A673 (cell line): ENCODE results near the gene SLC26A8. TPM values are rescaled to one million over a fixed set of nuclear protein-coding genes. Genes with fewer than 3 reads are reported as not detected.

Experiments
- BruUV-seq: library from RNA; stranded (reverse); fragments of 400-500 nt; replicated peaks from 2 replicates; lab custom pipeline; 2021; lab: Mats Ljungman, UMichigan
- CTCF ChIA-PET: fragments of 300-600 bp; sonication (Branson Sonifier 250); formaldehyde crosslinking; loops from one replicate; lab custom pipeline; 2022; ENCODE audit warnings: antibody characterized with exemption; lab: Charles Lee
- POLR2A ChIA-PET: fragments of 300-600 bp; sonication (Branson Sonifier 250); formaldehyde crosslinking; loops from one replicate; lab custom pipeline; 2022; ENCODE audit warnings: antibody characterized with exemption; ENCODE audit not compliant: low non-redundant PET; lab: Charles Lee
- DNase-seq: peaks from one replicate; pipeline ENCODE4 v3.0.0-alpha.2; 2015; ENCODE audit warnings: low spot score
- H3K27ac ChIP-seq: fragments of 200-600 bp; sonication (generic); 2 replicates; pipeline ENCODE4 v1.5.1; 2016; ENCODE audit warnings: mixed run types, low read depth, mild to moderate bottlenecking, mixed read lengths, antibody characterized with exemption, low read length; ENCODE audit not compliant: poor library complexity, severe bottlenecking
- H3K27me3 ChIP-seq: fragments of 200-600 bp; sonication (generic); replicated peaks from 2 replicates; pipeline ENCODE4 v1.6.1; 2017; ENCODE audit warnings: mixed run types, low read depth, mild to moderate bottlenecking, mixed read lengths, antibody characterized with exemption, low read length; ENCODE audit not compliant: insufficient read depth, poor library complexity
- H3K36me3 ChIP-seq: fragments of 200-600 bp; sonication (generic); 2 replicates; pipeline ENCODE4 v1.6.1; 2016; ENCODE audit warnings: mixed run types, mild to moderate bottlenecking, mixed read lengths, antibody characterized with exemption, low read length; ENCODE audit not compliant: insufficient read depth, poor library complexity, severe bottlenecking
- H3K4me1 ChIP-seq: fragments of 200-600 bp; sonication (generic); 2 replicates; pipeline ENCODE4 v1.6.1; 2017; ENCODE audit warnings: mixed run types, mild to moderate bottlenecking, mixed read lengths, antibody characterized with exemption, low read length; ENCODE audit not compliant: insufficient read depth, poor library complexity, severe bottlenecking
- H3K4me3 ChIP-seq: fragments of 200-600 bp; sonication (generic); 2 replicates; pipeline ENCODE4 v1.5.1; 2016; ENCODE audit warnings: low read depth, mixed run types, mild to moderate bottlenecking, mixed read lengths, low read length; ENCODE audit not compliant: poor library complexity, severe bottlenecking
- H3K9me3 ChIP-seq: fragments of 200-600 bp; sonication (generic); 2 replicates; pipeline ENCODE4 v1.6.1; 2016; ENCODE audit warnings: mixed run types, low read depth, mild to moderate bottlenecking, mixed read lengths, antibody characterized with exemption, low read length; ENCODE audit not compliant: poor library complexity, severe bottlenecking
- CTCF ChIP-seq: fragments of 300-800, 200-600 bp; sonication (generic); conservative IDR thresholded peaks from 2 replicates; pipeline ENCODE4 v1.5.1; 2017; ENCODE audit warnings: low read depth, mild to moderate bottlenecking, antibody characterized with exemption, low read length, moderate library complexity, mixed read lengths
- EZH2 ChIP-seq: fragments of 200-600 bp; sonication (generic); IDR thresholded peaks from 2 replicates; pipeline ENCODE4 v1.6.1; 2017; ENCODE audit warnings: borderline replicate concordance, low read depth, mild to moderate bottlenecking, mixed read lengths, antibody characterized with exemption, low read length; ENCODE audit not compliant: poor library complexity, severe bottlenecking
- intact Hi-C: fragments of 100-400 bp; cut with micrococcal nuclease; formaldehyde crosslinking; loops from one replicate; pipeline ENCODE4 v1.10.0; 2022; ENCODE audit not compliant: unreplicated experiment
- total RNA-seq: library from RNA; stranded (reverse); gene quantifications from 2 replicates; pipeline ENCODE4 v1.2.3, GENCODE V29; 2021

SLC26A8 gene
- total RNA-seq, 1 experiment from 2014 or later = not detected

GRCh38 chr6:36042618-36043260, 18.3 kb upstream of the SLC26A8 start:
- Histone ChIP-seq H3K4me3 (no peak overlapping the region), H3K9me3 (no peaks in the 10 kb centered on the region), H3K36me3 (no peaks in the 10 kb centered on the region), H3K27ac (no peak overlapping the region), H3K27me3 (no peaks in the 10 kb centered on the region), H3K4me1 (peaks cover 17% of the 10 kb centered on the region)
- ChIA-PET CTCF (no interaction called here), POLR2A (no interaction called here)
- no TSS peak for BruUV-seq
- DNase-seq = no peak
- intact Hi-C loops = no loop called here
- TF ChIP-seq CTCF (no peak), EZH2 (no peak)

GRCh38 chr6:36040958-36041357, 16.5 kb upstream of the SLC26A8 start:
- POLR2A ChIA-PET = no interaction called here
- H3K36me3 ChIP-seq = no peaks in the 10 kb centered on the region
- intact Hi-C loops = no loop called here

GRCh38 chr6:36039112-36039511, 14.7 kb upstream of the SLC26A8 start:
- H3K4me1 ChIP-seq = peaks cover 30% of the 10 kb centered on the region
- no peak for TF ChIP-seq CTCF
- no peaks in the 10 kb centered on the region for H3K36me3 ChIP-seq
- no peaks in the 10 kb centered on the region for H3K9me3 ChIP-seq
- no peaks in the 10 kb centered on the region for H3K27me3 ChIP-seq
- H3K4me3 ChIP-seq = no peak overlapping the region
- no TSS peak for BruUV-seq
- no peak for DNase-seq
- intact Hi-C loops = no loop called here
- ChIA-PET POLR2A (no interaction called here), CTCF (no interaction called here)
- H3K27ac ChIP-seq = no peak overlapping the region

More at GRCh38 chr6:36040958-36041357, 16.5 kb upstream of the SLC26A8 start:
- CTCF ChIA-PET = no interaction called here
- no peak for DNase-seq
- H3K9me3 ChIP-seq = no peaks in the 10 kb centered on the region
- H3K27ac ChIP-seq = no peak overlapping the region
- no peaks in the 10 kb centered on the region for H3K27me3 ChIP-seq
- H3K4me3 ChIP-seq = no peak overlapping the region
- no TSS peak for BruUV-seq
- TF ChIP-seq CTCF = no peak
- no peak for TF ChIP-seq EZH2
- peaks cover 17% of the 10 kb centered on the region for H3K4me1 ChIP-seq
